HG03280 (cell line): ENCODE measurements around the gene KISS1R.

Experiments
- ATAC-seq: cut with Tn5 transposase; IDR thresholded peaks from one replicate; pipeline ENCODE4 v1.9.1; 2021; ENCODE audit warnings: mild to moderate bottlenecking, moderate library complexity; ENCODE audit not compliant: unreplicated experiment

Gene KISS1R

DNA sequence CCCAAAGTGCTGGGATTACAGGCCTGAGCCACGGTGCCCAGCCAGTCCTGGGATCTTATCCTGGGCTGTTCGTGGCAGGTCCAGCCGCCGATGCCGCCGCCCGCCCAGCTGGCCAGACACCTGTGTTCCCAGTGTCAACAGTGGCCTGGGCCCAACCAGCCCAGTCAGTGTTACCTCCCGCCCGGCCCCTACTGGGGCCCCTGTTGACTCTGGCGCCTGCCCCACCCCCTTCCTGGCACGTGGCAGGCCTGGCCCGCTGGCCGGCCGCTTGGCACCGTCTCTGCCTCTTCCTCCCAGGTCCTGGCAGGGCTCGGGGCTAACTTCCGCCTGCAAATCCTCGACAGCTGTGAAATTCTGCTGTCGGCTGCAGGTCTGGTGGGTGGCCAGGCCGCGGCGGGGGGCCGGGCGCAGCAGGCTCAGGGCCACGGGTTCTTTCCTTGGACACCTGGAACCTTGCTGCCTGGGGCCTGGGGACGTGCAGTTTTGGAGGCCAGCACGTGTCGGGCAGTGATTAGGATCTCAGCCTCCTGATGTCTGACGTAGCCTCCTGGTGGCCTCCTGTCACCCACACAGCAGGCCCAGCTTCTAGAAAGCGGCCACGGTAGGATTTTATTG, 17.8 kb downstream of the KISS1R start:
- no peak for ATAC-seq

DNA sequence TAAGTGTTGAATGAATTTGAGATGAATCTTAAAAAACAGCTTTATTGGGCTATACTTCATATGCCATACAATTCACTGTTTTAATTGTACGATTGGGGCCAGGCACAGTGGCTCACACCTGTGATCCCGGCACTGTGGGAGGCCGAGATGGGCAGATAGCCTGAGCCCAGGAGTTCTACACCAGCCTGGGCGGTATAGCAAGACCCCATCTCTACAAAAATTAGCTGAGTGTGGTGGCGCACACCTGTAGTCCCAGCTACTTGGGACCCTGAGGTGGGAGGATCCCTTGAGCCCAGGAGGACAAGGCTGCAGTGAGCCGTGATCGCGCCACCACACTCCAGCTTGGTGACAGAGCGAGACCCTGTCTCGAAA, 19.0 kb downstream of the KISS1R start:
- ATAC-seq = no peak

GRCh38 chr19:937259-937694, 20.1 kb downstream of the KISS1R start:
- no peak for ATAC-seq

DNA sequence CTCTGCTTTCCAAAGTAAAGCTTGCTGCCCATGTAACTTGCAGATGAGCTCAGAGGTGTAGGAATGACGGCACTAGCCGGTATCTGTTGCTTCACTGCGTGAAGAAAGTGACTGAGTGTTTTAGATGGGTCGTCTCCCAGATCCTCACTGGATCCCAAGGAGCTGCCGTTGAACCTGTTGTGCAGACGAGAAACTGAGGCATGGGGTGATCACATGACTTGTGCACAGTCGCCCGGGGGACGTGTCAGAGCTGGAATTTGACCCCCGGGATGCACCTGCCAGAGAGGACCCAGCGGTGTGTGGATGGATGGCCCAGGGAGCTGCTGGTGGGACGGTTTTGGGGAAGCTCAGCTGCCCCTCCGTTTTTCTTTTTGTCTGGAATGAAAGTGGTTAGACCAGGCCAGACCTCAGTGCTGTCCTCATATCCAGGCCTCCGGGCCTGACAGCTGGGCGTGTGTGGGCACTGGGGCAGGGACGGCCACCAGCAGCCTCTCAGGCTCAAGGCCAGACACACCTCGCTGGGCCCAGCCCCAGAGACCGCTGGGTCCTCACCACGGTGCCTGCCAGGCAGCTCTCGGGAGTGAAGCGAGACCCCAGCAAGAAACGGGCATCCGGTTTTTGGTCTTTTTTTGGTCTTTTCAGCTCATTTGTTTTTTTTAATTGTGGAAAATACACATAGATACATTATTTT, 21.2 kb downstream of the KISS1R start:
- no peak for ATAC-seq

DNA sequence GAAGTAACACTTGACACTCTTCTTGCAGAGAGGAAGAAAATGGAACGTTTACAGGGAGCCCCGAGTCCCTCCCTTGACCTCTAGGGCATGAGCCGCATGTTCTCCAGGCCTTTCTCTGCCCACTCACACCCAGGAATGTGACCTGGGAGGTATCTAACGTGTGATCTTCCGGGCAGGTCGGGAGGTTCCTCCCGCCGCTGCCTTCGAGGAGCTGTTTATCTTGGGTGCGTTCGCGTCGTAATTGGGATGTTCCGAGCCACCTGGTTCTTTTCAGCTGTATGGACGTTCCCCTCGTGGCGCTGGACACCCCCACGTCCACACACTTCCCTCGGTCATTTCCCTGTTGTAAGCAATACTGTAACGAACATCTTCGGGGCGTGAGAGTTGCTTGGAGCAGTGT, 22.3 kb downstream of the KISS1R start:
- ATAC-seq = no peak

GRCh38 chr19:939922-940321, 22.8 kb downstream of the KISS1R start:
- no peak for ATAC-seq

- ATAC-seq = no peak
These were observed 23.6 kb downstream of the KISS1R start for GRCh38 chr19:940591-941291.

- ATAC-seq = no peak
These were observed 24.4 kb downstream of the KISS1R start for GRCh38 chr19:941292-942132.

DNA sequence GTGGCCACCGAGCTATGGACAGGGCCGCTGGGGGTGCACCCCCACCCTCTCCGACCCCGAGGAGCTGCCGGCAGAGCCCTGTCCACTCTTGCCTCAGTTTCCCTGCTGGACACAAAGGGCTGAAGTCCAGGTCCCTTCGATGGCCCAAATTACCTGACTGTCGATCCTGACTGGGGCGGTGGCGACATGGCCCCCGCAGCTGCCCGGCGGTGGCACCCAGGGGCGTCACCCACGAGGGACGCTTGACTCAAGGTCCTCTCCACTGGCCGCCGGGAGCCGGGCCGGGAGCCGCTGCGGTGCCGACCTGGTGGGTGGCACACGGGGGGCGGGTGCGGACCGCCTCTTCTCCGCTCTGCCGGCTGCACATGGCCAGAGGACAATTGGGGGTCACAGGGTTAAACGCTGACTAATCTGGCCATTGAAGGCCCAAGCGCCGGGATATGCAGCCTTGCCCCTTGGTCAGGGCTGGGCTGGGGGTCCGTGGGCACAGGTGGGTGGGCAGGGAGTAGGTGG, 25.1 kb downstream of the KISS1R start:
- no peak for ATAC-seq

DNA sequence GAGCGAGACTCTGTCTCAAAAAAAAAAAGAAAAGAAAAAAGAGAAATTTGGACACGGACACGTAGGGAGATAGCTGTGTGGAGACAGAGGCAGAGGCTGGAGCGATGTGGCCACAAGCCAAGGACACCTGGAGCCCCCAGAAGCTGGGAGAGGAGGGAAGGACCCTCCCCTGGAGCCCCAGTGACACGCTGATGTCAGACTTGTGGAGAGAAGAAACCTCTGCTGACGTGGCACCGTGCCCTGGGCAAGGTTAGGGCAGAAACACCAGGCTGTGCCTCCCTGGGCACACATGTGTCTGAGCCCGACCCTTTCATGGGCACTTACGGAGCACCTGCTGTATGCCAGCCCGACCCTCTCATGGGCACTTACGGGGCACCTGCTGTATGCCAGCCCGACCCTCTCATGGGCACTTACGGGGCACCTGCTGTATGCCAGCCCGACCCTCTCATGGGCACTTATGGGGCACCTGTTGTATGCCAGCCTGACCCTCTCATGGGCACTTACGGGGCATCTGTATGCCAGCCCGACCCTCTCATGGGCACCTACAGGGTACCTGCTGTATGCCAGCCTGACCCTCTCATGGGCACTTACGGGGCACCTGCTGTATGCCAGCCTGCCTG, 26.5 kb downstream of the KISS1R start:
- no peak for ATAC-seq

GRCh38 chr19:944171-944567, 27.0 kb downstream of the KISS1R start:
- no peak for ATAC-seq

GRCh38 chr19:944663-945241, 27.6 kb downstream of the KISS1R start:
- no peak for ATAC-seq

GRCh38 chr19:945401-946252, 28.5 kb downstream of the KISS1R start:
- no peak for ATAC-seq

DNA sequence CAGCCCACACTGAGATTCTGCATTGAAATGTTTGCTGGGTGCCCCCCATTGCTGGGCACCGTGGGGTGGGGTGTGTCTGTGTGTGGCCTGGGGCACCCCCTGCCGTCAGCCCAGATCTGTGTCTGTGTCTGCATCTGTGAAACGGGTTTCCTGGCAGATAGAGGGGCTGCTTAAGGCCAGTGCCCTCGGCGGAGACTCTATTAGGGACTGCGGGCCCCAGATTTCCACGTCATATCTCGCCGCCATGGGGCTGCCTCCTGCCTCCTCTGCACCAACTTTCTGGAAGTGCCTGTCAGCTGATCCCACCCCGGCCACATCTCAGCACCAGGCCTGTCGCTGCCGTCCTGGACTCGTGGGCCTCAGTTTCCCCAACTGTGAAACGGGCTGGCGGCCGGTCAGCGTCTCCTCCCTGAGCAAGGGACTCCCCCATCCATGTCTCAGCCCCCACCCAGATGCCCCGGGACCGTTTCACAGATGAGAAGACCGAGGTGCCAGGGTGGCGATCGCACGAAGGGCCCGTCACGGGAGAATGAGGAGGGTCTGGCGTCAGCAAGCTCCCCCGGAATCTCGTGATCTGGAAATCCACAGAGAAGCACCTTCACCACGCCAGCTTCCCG, 30.1 kb downstream of the KISS1R start:
- peak; percentile 20 for ATAC-seq

DNA sequence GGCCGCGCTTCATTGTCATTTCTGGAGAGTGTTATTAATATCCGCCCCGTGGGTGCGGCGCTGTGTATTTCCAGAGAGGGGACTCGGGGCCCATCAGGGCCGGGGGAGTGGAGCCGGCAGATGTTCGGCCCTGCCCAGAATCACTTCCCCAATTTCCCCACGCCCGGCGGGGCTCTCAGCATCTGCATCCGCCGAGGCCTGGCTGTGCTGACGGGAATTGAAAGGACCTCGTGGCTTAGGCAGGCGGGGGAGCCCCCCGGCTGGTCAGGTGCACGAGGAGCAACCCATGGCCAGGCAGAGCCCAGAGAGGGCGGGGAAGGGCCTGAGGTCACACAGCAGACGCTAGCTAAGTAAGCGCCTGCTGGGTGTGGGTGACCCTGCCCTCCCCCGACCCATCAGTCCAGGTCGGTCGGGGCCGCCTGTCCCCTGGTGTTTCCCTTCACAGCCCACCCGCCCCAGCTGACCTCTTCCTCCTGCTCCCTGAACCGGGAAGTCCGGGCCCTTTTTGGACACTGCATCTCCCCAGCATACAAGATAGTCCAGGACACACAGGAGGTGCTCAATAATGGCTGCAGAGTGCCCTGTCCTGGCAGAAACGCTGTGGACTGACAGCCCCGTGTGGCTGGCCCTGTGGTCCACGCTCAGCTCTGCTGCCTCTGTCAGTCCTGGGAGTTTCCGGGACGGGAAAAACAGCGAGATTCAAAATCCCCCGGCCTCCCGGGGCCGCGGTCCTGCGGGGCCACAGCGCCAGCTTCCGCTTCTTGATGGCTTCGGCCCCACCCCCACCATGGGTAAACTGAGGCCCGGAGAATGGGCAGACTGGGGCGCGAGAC, 30.8 kb downstream of the KISS1R start:
- peak; percentile 65 for ATAC-seq

DNA sequence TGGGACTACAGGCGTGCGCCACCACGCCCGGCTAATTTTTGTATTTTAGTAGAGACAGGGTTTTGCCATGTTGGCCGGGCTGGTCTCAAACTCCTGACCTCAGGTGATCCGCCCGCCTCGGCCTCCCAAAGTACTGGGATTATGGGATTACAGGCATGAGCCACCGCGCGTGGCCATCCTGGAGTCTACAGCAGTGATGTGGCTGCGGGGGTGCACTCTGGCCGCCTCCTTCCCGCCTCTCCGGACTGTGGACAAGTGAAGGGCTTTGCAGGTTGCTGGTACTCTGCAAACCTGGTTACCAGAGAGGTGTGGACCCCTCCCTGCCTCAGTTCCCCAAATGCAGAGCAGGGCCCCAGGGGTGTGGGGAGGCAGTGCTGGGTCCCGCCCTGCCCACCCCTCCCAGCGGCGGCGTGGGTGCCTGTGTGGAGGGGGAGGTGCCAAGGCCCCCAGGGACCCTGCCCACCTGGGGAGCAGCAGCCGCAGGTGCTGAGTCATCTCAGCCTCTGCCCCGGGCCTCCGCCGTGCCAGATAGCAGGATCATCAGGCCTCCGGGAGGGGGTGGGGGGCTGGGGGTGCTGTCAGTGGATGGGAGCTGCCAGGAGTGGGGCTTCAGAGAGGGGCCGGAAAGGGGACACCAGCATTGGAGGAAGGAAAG, 31.8 kb downstream of the KISS1R start:
- ATAC-seq = no peak

DNA sequence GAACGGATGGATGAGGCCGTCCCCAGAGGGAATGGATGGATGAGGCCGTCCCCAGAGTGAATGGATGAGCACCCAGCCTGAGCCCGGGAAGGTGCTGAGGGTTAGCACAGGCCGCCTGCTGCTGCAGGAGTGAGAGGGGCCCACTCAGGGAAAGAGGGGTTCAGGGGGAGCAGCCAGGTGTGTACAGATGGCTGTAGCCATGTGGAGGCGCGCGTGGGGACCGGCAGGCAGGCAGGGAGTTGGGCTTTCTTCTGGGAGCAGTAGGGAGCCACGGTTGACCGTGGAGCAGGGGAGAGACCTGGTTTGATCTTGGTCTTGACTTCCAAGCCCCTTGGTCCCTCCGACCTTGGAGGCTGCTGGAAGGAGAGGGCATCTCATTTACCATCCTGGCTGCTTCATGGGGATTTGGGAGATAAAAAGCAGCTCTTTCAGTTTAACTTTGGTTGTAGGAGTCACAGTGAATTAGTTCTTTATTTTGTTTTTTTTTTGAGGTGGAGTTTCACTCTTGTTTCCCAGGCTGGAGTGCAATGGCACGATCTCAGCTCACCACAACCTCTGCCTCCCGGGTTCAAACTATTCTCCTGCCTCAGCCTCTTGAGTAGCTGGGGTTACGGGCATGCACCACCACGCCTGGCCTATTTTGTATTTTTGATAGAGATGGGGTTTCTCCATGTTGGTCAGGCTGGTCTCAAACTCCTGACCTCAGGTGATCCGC, 33.4 kb downstream of the KISS1R start:
- no peak for ATAC-seq
